Stimulated activated naive CD4-positive, alpha-beta T cell treated with Interleukin-2 at 50 U/mL for 16 hours (primary cell): ENCODE data around the gene DOLK.

Source experiments
- DNase-seq: peaks from one replicate; lab custom pipeline; 2025; lab: John Stamatoyannopoulos, UW

Gene DOLK

DNA sequence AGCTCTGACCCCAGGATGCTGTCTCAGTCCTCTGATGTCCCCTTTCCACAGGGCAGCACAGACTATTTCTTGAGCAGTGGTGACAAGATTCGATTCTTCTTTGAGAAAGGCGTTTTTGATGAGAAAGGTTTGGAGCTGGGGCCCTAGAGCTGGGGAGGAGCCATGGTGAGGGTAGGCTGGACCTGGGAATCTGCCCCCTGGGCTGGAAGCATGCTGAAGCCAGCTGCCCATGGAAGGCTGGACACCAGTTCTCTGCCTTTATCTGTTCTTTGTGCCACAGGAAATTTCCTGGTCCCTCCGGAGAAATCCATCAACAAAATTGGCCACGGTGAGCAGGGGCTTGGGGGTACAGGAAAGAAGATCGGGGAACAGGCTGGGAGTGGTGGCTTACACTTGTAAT, 13.7 kb downstream of the DOLK start:
- DNase-seq = no peak

DNA sequence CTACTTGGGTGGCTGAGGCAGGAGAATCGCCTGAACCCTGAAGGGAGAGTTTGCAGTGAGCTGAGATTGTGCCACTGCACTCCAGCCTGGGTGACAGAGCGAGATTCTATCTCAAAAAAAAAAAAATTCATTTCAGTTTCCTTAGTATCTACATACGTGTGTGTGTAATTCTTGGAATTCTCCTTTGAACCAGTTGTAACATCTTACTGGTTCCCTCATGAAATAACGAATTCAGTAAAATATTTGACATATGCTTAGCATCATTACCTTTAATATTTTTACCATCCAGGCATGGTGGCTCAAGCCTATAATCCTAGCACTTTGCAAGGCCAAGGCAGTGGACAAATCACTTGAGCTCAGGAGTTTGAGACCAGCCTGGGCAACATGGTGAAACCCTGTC, 17.8 kb downstream of the DOLK start:
- DNase-seq = no peak

DNA sequence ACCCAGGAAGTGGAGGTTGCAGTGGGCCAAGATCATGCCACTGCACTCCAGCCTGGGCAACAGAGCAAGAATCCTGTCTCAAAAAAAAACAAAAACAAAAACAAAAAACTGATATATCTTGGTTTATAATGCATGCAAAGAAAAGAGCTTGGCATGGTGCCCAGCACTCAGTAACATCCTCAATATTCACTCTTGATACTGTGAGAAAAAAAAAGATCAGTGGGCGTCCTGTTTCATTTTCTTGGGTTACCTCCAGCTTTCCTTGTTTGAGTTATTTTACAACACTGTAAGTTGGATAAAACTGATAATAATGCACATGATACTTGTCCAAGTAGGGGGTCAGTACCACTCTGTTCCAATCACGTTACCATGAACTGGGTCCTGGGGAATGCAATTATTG, 18.8 kb downstream of the DOLK start:
- no peak for DNase-seq

DNA sequence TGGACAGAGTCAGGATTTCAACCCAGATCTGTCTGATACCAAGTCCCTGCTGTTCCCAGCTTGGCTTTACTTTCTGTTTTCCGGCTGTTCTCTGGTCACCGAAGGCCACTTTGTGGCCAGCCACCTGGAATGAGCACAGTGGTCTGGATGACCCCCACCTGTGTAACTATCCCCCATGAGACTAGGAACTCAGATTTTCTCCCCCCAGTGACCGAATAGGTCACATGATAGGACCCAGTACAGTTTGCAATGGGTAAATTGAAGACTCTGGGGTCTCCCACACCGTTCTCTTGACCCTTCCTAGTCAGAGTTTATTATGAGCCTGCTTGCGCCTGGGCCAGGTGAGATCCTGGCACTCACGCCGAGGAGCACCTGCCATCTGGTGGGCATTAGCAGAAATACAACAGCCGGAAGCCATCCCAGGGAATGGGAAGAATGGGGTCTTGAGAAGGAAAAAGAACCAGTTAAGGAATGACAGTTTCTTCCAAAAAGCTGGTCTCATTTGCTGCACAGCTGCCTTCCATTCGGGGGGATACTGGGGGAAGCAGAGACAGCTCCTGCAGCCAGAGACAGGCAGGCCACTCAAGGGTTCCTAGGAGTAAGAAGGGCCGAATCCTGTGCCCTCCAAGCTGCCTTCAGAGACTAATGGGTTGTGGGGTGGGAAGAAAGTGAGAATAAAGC, 19.5 kb downstream of the DOLK start:
- peak; percentile 26 for DNase-seq

DNA sequence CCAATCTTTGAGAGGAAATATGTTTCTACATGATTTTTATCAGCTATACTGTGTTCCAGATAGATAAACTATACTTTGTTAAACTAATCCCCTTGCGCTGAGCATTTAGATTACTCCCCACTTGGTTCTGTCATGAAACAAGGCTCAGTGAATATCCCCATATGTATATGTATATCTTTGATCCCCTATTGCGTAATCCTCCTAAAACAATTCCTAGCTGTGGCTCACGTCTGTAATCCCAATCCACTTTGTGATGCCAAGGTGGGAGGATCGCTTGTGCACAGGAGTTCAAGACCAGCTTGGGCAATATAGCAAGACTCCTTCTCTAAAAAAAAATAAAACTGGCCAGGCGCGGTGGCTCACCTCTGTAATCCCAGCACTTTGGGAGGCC, 23.9 kb downstream of the DOLK start:
- no peak for DNase-seq

DNA sequence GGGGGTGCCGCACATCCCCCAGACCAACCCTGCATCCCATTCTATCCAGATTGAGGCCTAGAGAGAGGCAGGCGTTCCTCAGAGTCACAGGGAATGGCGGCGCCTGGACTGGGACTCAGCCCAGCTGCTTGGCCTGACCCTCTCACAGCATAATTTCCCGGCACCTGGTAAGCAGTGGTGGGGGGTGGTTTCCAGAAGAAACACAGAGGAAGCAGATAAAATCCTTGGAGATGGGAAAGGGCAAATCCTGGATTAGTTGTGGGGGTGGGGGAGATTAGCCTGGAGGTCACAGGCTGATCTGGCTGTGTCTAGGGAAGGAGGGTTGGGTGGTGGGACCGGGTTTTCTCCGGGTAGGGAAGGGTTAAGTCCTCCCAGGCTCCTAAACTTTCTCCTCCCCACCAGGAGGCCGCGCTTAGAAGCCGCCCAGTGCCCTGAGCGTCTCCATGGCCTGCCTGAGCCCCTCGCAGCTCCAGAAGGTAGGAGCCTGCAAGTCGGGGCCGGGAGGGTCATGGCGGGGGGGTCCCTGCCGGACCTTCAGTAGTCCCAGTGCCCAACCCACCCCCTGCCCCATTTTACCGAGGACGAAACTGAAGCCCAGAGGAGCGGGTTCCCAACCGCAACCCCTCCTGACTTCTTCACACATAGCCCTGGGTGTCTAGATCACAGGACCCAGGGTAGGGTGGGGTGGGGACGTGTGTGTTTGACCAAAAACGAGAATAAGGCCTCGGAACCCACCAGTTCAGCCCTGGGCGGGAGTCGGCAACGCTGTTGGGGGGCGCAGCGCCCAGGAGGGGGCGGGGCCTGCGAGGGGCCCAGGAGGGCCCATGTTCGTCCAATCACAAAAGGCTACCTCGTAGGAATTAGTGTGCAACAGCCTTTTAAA, 25.3 kb downstream of the DOLK start:
- DNase-seq = no peak

DNA sequence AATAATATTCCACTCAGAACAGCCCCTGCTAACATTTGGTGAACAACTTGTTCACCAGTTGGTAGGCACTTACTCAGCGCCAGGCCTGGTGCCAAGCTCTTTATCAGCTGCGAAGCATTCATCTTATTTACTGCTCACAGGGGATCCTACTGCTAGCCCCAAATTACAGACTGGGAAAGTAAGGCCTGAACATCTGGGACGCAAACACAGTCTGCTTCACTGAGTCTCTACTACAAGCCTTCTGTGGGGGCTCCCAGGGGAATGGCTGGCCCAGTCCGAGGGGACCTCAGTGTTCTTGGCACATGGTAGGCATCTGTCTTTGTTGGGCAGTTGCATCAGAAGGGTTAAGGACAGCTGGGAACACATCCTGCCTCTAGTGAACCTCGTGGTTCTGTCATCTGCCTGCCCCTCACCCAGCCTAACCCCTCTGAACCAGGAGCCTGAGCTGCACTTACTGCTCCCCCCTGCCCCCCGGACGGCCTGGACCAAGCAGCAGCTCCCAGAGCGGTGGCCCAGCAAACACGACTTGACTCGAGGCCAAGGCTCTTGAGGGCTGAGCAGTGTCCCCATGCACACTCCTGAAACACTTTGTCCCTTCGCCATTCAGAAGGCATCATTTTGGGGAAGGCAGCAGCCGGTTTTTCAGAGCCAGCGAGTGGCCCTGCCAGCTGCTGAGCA, 26.9 kb downstream of the DOLK start, which contains the start of gene PHYHD1:
TSS of gene PHYHD1 (plus strand) at position 602 of the 678 bp plus-strand sequence. CDS start 1,342 bp downstream, outside the sequence.
- no peak for DNase-seq

DNA sequence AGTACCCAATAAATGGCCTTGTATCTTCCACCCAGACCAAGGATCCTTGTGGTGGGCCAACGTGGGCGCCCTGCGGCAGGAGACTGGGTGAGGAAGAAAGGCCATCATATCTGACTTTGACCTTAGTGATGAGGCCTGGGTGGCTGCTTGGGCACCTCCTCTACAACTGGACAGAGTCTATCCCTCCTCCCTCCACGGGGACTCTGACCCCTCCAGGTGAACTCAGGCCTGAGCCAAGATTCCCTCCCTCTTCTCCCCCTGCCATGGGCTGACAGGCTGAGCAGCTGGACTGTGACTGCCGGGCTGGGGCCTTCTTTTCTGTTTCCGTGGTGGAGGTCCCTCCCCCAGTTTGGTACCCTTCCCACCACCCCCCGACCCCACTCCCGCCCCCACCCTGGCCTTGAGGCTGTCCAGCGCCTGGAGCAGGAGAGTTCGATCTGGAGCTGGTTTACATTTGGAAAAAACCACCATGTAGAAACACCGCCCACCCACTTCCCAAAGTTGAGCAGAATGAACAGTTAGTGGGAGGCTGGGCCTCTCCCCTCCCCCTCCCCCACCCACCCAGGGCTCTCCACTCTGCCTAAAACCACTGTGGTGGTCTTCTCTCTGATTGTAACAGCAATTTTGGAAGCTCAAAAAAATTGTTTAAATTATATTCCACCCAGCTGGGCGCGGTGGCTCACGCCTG, 27.9 kb downstream of the DOLK start:
- DNase-seq = no peak

DNA sequence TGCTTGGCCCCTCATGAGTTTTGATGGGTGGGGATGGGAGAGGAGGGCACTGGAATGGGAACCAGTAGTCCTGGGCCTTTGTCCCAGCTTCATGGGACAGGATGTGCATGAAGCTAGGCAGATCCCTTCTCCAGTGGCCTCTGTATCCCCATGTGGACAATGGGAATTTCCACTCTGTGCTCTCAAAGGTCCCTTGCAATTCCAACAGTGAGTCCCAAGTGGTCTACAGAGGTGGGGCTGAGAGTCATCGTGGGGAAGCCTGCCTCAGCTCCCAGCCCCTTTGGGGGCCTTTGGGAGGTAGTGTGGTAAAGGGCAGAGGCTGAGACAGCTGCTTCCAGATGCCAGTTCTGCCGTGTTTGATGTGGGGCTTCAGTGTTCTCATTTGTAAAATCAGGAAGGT, 28.5 kb downstream of the DOLK start:
- no peak for DNase-seq

DNA sequence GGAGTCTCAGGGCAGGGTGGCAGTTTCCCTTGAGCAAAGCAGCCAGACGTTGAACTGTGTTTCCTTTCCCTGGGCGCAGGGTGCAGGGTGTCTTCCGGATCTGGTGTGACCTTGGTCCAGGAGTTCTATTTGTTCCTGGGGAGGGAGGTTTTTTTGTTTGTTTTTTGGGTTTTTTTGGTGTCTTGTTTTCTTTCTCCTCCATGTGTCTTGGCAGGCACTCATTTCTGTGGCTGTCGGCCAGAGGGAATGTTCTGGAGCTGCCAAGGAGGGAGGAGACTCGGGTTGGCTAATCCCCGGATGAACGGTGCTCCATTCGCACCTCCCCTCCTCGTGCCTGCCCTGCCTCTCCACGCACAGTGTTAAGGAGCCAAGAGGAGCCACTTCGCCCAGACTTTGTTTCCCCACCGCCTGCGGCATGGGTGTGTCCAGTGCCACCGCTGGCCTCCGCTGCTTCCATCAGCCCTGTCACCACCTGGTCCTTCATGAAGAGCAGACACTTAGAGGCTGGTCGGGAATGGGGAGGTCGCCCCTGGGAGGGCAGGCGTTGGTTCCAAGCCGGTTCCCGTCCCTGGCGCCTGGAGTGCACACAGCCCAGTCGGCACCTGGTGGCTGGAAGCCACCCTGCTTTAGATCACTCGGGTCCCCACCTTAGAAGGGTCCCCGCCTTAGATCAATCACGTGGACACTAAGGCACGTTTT, 30.1 kb downstream of the DOLK start:
- no peak for DNase-seq

DNA sequence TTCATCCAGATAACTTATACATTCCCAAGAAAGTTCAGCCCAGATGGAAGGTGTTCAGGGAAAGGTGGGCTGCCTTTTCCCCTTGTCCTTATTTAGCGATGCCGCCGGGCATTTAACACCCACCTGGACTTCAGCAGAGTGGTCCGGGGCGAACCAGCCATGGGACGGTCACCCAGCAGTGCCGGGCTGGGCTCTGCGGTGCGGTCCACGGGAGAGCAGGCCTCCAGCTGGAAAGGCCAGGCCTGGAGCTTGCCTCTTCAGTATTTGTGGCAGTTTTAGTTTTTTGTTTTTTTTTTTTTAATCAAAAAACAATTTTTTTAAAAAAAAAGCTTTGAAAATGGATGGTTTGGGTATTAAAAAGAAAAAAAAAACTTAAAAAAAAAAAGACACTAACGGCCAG, 30.7 kb downstream of the DOLK start:
- no peak for DNase-seq

DNA sequence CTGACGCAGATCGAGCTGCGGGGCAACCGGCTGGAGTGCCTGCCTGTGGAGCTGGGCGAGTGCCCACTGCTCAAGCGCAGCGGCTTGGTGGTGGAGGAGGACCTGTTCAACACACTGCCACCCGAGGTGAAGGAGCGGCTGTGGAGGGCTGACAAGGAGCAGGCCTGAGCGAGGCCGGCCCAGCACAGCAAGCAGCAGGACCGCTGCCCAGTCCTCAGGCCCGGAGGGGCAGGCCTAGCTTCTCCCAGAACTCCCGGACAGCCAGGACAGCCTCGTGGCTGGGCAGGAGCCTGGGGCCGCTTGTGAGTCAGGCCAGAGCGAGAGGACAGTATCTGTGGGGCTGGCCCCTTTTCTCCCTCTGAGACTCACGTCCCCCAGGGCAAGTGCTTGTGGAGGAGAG, 31.2 kb downstream of the DOLK start:
- DNase-seq = no peak

DNA sequence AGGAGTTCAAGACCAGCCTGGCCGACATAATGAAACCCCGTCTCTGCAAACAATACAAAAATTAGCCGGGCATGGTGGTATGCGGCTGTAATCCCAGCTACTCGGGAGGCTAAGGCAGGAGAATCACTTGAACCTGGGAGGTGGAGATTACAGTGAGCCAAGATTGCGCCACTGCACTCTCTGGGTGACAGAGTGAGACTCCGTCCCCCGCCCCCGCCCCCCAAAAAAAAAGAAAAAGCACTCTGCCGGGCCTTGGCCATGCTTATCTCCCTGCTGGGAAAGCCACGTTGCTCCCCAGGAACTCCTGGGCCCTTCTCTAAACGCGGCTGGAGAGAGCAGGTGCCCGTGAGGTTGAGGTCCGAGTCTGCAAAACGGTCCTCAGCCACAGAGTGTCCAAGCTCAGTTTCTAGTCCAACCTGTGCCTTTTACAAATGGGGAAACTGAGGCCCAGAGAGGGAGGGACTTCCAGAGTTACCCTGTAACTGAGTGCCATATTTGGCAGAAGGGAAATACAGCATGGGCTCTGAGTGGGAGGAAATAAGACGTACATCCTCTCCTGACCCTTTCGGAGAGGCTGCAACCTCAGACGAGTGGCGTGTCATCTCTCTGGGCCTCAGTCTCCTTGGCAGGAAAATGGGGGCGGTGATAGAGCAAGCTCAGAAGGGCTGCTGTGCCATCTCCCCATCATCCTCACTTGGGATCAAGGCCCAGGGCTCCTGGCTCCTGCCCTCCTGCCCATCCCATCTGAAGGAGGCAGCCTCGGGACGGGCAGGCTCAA, 33.2 kb downstream of the DOLK start:
- no peak for DNase-seq

DNA sequence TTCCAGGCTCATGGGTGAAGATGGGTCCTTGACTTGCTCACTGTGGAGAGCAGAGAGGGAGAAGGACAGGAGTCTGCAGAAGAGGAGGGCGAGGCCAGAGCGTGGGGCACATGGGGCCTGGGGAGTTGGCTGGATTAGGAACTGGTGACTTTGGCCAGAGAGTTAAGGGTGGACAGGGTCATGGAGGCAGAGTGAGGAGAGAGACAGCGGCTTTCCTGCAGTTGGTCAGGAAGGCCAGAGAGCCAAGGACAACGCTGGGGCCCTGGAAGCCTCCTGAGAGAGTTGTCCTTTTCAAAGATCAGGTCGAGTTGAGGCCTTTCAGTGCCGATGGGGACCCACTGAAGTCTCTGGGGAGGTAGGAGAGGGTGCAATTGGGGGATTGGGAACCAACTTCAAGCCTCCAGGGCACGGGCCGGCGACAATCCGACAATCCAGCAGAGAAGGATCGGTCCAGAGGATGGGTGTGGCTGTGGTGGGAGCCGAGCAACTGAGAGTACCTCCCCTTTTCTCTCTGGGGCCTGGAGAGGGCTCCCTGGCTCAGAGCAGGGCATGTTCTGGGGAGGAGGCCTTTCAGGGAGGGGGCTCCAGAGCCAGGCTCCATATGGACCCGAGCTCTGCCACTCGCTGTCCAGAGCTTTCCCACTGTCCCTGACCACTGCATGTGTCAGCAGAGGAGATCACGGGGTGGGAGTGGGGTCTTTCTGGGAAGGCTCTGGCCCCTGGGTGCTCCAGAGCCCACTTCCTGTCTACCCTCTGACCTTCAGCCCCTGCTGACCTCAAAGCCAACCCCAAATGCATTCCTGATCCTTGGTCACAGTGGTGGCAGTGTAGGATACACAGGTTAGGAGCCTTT, 34.1 kb downstream of the DOLK start:
- no peak for DNase-seq

DNA sequence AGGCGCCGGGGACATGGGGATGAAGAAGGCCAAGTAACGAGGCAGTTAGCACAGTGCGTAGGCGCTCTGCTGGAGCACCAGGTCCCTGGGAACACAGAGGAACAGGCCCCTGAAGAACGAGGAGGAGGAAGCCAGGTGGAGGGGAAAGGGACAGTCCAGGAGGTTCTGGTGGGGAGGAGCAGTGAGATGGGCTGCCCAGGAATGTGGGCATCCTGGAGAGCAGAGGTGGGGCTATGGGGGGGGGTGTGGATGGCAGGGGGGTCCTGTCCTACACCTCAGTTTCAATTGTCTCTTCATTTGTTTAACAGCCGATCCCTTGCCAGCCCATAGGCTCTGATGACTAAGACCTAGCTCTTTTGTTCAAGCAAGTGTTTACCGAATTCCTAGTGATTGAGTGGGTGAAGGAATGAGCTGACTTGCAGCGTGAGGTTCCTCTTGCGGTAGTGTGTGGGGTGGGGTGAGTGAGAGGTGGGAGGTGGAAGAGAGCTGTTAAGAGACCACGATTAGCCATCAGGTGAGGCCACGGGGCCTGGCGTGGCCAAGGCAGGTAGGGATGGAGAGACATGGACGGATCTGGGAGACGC, 35.0 kb downstream of the DOLK start:
- no peak for DNase-seq

DNA sequence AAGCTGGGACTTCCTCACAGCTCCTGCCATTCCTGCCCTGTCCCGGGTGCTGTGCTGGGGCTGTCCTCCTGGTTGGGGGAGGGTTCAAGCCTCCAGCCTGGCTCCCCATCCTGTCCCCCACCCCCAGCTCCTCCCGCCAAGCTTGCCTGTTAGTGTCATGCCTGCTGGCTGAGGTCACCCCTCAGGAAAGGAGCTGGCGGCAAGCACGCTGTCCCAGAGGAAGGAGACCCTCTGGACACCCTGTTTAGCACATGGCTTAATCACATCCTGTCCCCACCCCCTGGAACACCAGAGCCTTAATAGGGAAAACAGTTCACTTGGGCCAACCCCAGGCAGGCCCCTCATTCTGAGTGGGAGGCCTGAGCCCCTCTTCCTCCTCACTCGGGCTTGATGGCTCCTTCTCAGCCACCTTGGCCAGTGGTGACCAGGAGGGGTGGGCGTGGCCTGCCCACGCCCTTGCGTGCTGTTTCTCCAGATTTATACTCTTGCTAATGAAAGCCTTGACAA, 35.8 kb downstream of the DOLK start:
- DNase-seq = no peak

DNA sequence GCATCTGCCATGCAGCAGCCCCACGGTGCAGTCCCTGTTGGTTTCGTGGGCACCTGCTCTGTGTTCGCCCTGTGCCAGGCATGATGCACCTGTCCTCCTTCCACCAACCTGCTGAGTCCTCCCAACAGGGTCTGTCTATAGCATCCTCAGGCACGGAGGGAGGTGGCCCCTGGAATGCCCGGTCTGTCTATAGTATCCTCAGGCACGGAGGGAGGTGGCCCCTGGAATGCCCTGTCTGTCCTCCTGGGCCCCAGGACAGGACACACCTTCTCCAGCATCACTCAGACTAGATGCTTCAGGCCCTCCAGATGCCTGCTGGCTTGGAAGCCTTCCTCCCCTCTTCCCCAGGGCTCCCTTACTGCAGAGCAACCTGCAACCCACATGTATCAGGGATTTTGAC, 36.5 kb downstream of the DOLK start:
- no peak for DNase-seq

DNA sequence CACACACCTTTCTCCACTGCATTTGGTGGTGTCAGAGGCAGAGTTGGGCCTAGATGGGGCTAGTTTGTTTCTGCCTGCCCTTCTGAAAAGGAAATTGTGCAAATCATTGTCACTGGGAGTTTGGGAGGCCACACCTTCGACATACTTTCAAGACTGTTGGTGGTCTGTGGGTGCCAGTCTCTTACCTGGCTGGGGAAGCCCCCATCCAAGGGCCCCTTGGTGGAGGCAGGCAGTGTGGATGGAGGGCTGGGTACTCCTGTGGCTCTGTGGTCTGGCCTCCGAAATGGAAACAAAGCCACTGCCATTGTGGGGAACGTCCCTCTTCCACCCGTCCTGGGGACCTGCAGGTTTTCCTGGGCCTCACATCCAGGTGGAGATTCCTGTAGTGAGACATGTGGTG, 37.5 kb downstream of the DOLK start:
- no peak for DNase-seq

DNA sequence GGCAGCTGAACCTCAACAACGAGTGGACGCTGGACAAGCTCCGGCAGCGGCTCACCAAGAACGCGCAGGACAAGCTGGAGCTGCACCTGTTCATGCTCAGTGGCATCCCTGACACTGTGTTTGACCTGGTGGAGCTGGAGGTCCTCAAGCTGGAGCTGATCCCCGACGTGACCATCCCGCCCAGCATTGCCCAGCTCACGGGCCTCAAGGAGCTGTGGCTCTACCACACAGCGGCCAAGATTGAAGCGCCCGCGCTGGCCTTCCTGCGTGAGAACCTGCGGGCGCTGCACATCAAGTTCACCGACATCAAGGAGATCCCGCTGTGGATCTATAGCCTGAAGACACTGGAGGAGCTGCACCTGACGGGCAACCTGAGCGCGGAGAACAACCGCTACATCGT, 39.0 kb downstream of the DOLK start:
- no peak for DNase-seq
